ENCODE data around the gene POLD2. TPM values are rescaled to one million over a fixed set of nuclear protein-coding genes. Genes with fewer than 3 reads are reported as not detected.

Gene POLD2
- total RNA-seq, 2 experiments from 2014 or later: 45.2 to 48.3 TPM

DNA sequence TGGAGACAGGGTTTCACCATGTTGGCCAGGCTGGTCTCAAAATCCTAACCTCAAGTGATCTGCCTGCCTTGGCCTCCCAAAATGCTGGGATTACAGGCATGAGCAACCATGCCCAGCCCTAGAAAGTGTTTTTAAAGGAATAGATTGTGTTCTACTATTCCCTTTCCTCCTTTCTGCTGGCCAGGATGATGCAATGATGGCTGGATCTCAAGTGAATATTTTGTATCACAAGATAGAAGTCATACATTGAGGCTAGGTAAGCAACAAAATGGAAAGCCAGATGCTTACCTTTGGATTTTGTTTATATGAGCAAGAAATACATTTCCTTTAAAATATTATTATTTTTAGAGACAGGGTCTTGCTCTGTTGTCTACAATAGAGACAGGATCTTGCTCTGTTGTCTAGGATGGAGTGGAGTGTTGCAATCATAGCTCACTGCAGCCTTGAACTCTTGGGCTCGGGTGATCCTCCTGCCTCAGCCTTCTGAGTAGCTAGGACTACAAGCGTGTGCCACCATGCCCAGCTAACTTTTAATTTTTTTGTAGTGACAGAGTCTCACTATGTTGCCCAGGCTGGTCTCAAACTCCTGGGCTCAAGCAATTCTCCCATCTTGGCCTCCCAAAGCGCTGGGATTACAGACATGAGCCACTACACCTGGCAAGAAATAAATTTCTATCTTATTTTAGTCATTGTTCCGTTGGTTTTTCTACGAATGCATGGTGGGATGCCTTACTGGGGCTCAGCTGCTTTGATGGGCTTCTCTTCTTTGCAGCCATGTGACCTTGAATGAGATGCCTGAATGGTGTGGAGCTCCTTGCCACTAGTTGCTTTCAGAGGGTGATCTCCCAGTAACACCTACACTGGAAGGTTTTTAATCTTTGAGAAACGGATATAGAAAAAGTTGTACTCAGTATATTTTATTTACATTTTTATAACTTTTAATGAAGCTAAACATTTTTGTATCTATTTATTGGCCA lies 25.0 kb downstream of the POLD2 start:
- Histone ChIP-seq H3K4me3 (ENCODE audit: low read length) (no peak overlapping the region), H3K27me3 (ENCODE audit: control insufficient read depth in 1 of 2, insufficient read depth in 2 of 2, low read length in 2 of 2) (peaks cover 0 to 1% of the 10 kb centered on the region in 2 experiments), H3K27ac (ENCODE audit: low read depth in 1 of 2, low read length in 2 of 2) (no peak overlapping the region), H3K36me3 (ENCODE audit: insufficient read depth, low read length) (no peaks in the 10 kb centered on the region), H3K4me1 (ENCODE audit: insufficient read depth, low read length) (peaks cover under 1% of the 10 kb centered on the region), H3K9me3 (ENCODE audit: control insufficient read depth in 1 of 2, insufficient read depth in 1 of 2, low read length in 2 of 2) (no peaks in the 10 kb centered on the region)
- CTCF ChIA-PET: no interaction called here
- Mint-ChIP-seq H3K27me3 (no peaks in the 10 kb centered on the region), H3K4me1 (ENCODE audit: low read depth) (no peaks in the 10 kb centered on the region), H3K27ac (no peak overlapping the region), H3K36me3 (ENCODE audit: low read depth) (no peaks in the 10 kb centered on the region), H3K4me3 (no peak overlapping the region), H3K9me3 (no peaks in the 10 kb centered on the region)
- POLR2A ChIA-PET: no interaction called here
- intact Hi-C loops (cut with DNase I, micrococcal nuclease): no loop called here
- TF ChIP-seq, protein P1, sequence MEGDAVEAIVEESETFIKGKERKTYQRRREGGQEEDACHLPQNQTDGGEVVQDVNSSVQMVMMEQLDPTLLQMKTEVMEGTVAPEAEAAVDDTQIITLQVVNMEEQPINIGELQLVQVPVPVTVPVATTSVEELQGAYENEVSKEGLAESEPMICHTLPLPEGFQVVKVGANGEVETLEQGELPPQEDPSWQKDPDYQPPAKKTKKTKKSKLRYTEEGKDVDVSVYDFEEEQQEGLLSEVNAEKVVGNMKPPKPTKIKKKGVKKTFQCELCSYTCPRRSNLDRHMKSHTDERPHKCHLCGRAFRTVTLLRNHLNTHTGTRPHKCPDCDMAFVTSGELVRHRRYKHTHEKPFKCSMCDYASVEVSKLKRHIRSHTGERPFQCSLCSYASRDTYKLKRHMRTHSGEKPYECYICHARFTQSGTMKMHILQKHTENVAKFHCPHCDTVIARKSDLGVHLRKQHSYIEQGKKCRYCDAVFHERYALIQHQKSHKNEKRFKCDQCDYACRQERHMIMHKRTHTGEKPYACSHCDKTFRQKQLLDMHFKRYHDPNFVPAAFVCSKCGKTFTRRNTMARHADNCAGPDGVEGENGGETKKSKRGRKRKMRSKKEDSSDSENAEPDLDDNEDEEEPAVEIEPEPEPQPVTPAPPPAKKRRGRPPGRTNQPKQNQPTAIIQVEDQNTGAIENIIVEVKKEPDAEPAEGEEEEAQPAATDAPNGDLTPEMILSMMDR (IDR thresholded peaks at IDR 0.05): no peak
- no peak for ATAC-seq (ENCODE audit: poor library complexity)
- no peak for DNase-seq

DNA sequence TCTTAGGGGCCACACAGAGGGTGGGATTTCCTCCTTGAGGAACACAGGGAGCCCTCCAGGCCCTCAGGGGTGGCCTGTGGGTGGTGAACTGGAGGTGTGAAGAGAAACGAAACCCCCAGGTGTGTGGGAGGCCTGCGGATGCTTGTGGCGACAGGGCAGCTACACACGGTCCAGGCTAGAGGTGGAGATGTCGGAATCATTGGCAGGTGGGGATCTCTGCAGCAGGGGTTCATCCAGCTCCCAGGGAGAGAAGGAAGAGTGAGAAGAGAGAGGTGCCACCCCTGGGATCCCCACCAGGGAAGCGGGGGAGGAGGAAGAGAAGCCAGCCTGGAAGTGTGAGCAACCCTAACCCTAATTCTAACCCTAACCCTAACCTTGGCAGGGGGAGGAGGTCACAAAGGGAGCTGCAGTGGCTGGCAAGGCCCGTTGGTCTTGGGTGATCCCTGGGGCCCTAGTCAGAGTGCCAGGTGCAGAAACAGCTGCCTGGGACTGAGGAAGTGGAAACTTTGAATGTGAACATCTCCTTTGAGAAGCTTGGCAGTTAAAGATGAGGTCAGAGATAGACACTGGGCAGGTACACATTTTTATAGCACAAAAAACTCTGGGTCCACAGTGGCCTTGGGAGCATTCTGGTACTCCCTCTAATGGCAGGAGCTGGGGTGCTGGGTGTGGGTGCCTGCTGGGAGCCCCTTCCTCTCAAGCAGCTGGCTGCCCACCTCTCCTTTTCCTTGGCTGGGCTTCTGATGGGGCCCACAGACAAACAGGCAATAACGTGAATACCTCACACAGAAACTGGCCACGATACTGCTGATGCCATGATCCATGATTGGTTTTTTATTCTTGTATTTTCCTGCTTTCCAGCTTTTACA lies 26.1 kb downstream of the POLD2 start:
- Histone ChIP-seq H3K27me3 (ENCODE audit: control insufficient read depth in 1 of 2, insufficient read depth in 2 of 2, low read length in 2 of 2) (no peaks in the 10 kb centered on the region), H3K4me1 (ENCODE audit: insufficient read depth, low read length) (no peaks in the 10 kb centered on the region), H3K9me3 (ENCODE audit: control insufficient read depth in 1 of 2, insufficient read depth in 1 of 2, low read length in 2 of 2) (no peaks in the 10 kb centered on the region), H3K4me3 (ENCODE audit: low read length) (no peak overlapping the region), H3K27ac (ENCODE audit: low read depth in 1 of 2, low read length in 2 of 2) (no peak overlapping the region), H3K36me3 (ENCODE audit: insufficient read depth, low read length) (no peaks in the 10 kb centered on the region)
- TF ChIP-seq, protein P1 (IDR thresholded peaks at IDR 0.05): no peak
- Mint-ChIP-seq H3K4me1 (ENCODE audit: low read depth) (no peaks in the 10 kb centered on the region), H3K4me3 (no peak overlapping the region), H3K27me3 (no peaks in the 10 kb centered on the region), H3K27ac (no peak overlapping the region), H3K36me3 (ENCODE audit: low read depth) (no peaks in the 10 kb centered on the region), H3K9me3 (no peaks in the 10 kb centered on the region)
- intact Hi-C loops (cut with DNase I, micrococcal nuclease): no loop called here
- ChIA-PET CTCF (no interaction called here), POLR2A (no interaction called here)
- DNase-seq (no peak), ATAC-seq (ENCODE audit: poor library complexity) (no peak)

DNA sequence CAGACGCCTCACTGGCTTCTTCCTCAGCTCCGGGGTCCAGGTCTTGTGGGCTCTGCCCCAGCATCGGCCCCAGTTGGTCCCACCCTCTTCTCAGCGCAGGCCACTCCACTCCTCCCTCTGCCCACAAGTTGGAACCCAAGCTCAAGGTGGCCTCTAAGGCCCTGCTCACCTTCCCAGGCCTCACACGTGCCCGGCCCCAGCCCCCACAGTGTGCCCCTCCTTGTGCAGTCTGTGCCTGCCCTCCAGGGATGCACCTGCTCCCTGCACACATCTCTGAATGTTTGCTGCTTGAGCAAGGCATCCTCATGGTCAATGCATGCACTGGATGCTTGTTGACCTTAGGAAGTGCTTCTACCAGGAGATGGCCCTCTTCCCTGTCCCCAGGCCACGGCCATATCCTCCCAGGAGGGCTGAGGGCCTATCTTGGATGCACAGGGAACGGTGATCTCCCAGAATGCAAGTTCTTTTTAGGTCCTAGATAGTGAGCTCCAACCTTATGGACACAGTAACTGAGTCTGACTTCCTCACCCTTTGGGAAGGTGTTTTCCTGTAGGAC lies 26.9 kb downstream of the POLD2 start:
- no peak overlapping the region for H3K4me3 Mint-ChIP-seq
- no peaks in the 10 kb centered on the region for H3K4me1 Mint-ChIP-seq (ENCODE audit: low read depth)
- ChIA-PET CTCF (no interaction called here), POLR2A (no interaction called here)
- no peaks in the 10 kb centered on the region for H3K36me3 Mint-ChIP-seq (ENCODE audit: low read depth)
- ATAC-seq (ENCODE audit: poor library complexity) (no peak), DNase-seq (no peak)
- no peaks in the 10 kb centered on the region for H3K9me3 ChIP-seq (ENCODE audit: control insufficient read depth in 1 of 2, insufficient read depth in 1 of 2, low read length in 2 of 2)
- H3K27ac ChIP-seq (ENCODE audit: low read depth in 1 of 2, low read length in 2 of 2): no peak overlapping the region
- H3K27me3 ChIP-seq (ENCODE audit: control insufficient read depth in 1 of 2, insufficient read depth in 2 of 2, low read length in 2 of 2): no peaks in the 10 kb centered on the region
- no peaks in the 10 kb centered on the region for H3K9me3 Mint-ChIP-seq
- H3K4me1 ChIP-seq (ENCODE audit: insufficient read depth, low read length): no peaks in the 10 kb centered on the region
- intact Hi-C loops (cut with DNase I, micrococcal nuclease): no loop called here
- no peaks in the 10 kb centered on the region for H3K36me3 ChIP-seq (ENCODE audit: insufficient read depth, low read length)
- no peak overlapping the region for H3K27ac Mint-ChIP-seq
- H3K4me3 ChIP-seq (ENCODE audit: low read length): no peak overlapping the region
- TF ChIP-seq, protein P1 (IDR thresholded peaks at IDR 0.05): no peak
- no peaks in the 10 kb centered on the region for H3K27me3 Mint-ChIP-seq

All from CD4-positive, alpha-beta T cell (primary cell).